8988T (cell line): ENCODE data around the gene MAP3K15.

Source experiments
- DNase-seq: peaks from one replicate; pipeline ENCODE4 v3.0.0; 2011

Gene MAP3K15

GRCh38 chrX:19342331-19342906, 172.9 kb downstream of the MAP3K15 start:
- no peak for DNase-seq

GRCh38 chrX:19334945-19335626, 180.2 kb downstream of the MAP3K15 start:
- DNase-seq: peak; percentile 24

- DNase-seq: no peak
Observed at GRCh38 chrX:19332983-19333382, 182.3 kb downstream of the MAP3K15 start.

- DNase-seq: no peak
Observed at GRCh38 chrX:19331831-19332230, 183.5 kb downstream of the MAP3K15 start.

GRCh38 chrX:19326567-19326966, 188.7 kb downstream of the MAP3K15 start:
- no peak for DNase-seq
